ENCODE results near the gene TP73.
"Not testable (repeated sequence)": the region's sequence is repeated elsewhere in the genome, so short reads cannot be mapped to it uniquely, and the experiment has no call there.

The TP73 gene

GRCh38 chr1:3722846-3723245 is 70.5 kb downstream of the TP73 start:
- no peaks in the 10 kb centered on the region for H3K36me3 ChIP-seq (ENCODE audit: control insufficient read depth, low read length)
- no peak overlapping the region for H3K27ac ChIP-seq (ENCODE audit: low read depth, low read length)
- no peaks in the 10 kb centered on the region for H3K27me3 ChIP-seq (ENCODE audit: control insufficient read depth, low read length)
- no peaks in the 10 kb centered on the region for H3K9me3 ChIP-seq (ENCODE audit: control insufficient read depth, insufficient read depth, low read length)
- no peak for TF ChIP-seq EZH2phosphoT487 (IDR thresholded peaks at IDR 0.05; ENCODE audit: borderline replicate concordance, low read length)
- TF ChIP-seq CTCF (IDR thresholded peaks at IDR 0.05; ENCODE audit: low read depth, low read length, poor library complexity, severe bottlenecking): no peak
- 0 out of 2 replicates have a peak, but pooled peaks cover 6% of the 10 kb centered on the region for H4K20me1 ChIP-seq (ENCODE audit: control insufficient read depth, insufficient read depth, low read depth, low read length)
- H3F3A ChIP-seq (ENCODE audit: control insufficient read depth, insufficient read depth): no peaks in the 10 kb centered on the region
- H3K4me3 ChIP-seq (ENCODE audit: low read length): no peak overlapping the region
- H3K4me1 ChIP-seq (ENCODE audit: control insufficient read depth, low read length): peaks cover 28% of the 10 kb centered on the region
- no peak overlapping the region for H3K4me2 ChIP-seq (ENCODE audit: low read length)
- no peaks in the 10 kb centered on the region for H3K79me2 ChIP-seq (ENCODE audit: control insufficient read depth, low read length)
- no peaks in the 10 kb centered on the region for H3K9me2 ChIP-seq (replicated peaks; ENCODE audit: control insufficient read depth, low read length)

DNA sequence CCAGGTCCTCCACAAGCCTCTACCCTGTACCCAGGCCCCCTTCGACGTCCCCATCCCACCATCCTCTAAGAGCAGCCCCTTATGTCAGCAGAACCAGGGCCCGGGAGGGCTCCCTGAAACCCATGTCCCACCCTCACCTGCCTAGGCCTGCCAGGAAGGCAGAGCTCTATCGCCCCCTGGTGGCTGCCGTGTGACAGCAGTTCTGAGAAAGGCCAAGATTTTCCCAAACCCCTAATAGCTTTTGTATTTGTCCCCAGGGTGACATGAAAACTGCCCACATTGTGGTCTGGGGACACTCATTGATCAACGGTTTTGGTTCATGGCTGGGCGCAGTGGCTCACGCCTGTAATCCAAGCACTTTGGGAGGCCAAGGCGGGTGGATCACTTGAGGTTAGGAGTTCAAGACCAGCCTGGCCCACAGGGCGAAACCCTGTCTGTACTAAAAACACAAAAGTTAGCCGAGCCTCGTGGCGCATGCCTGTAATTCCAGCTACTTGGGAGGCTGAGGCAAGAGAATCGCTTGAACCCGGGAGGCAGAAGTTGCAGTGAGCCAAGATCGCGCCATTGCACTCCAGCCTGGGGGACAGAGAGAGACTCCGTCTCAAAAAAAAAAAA is 72.2 kb downstream of the TP73 start:
- not testable (repeated sequence) for H4K20me1 ChIP-seq (ENCODE audit: control insufficient read depth, insufficient read depth, low read depth, low read length); H3K4me2 ChIP-seq (ENCODE audit: low read length); H3K27ac ChIP-seq (ENCODE audit: low read depth, low read length); H3K4me3 ChIP-seq (ENCODE audit: low read length); H3K9me3 ChIP-seq (ENCODE audit: control insufficient read depth, insufficient read depth, low read length); H3F3A ChIP-seq (ENCODE audit: control insufficient read depth, insufficient read depth); H3K27me3 ChIP-seq (ENCODE audit: control insufficient read depth, low read length); H3K9me2 ChIP-seq (replicated peaks; ENCODE audit: control insufficient read depth, low read length); H3K36me3 ChIP-seq (ENCODE audit: control insufficient read depth, low read length); H3K79me2 ChIP-seq (ENCODE audit: control insufficient read depth, low read length)
- TF ChIP-seq CTCF (IDR thresholded peaks at IDR 0.05; ENCODE audit: low read depth, low read length, poor library complexity, severe bottlenecking): peak; percentile 90
- H3K4me1 ChIP-seq (ENCODE audit: control insufficient read depth, low read length): peaks cover 11% of the 10 kb centered on the region

DNA sequence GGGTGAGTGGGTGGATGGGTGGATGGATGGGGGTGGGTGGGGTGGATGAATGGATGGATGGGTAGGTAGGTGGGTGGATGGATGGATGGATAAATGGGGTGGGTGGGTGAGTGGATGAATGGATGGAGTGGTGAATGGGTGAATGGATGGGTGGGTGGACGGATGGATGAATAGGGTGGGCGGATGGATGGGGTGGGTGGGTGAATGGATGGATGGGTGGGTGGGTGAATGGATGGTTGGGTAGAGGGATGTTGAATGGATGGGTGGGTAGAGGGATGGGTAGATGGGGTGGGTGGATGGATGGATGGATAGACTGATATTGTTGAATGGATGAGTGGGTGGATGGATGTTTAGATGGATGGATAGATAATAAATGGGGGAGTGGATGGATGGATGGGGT is 73.0 kb downstream of the TP73 start:
- Histone ChIP-seq H3K4me3 (ENCODE audit: low read length) (no peak overlapping the region), H3K9me3 (ENCODE audit: control insufficient read depth, insufficient read depth, low read length) (no peaks in the 10 kb centered on the region), H3K36me3 (ENCODE audit: control insufficient read depth, low read length) (no peaks in the 10 kb centered on the region), H4K20me1 (ENCODE audit: control insufficient read depth, insufficient read depth, low read depth, low read length) (no peaks in the 10 kb centered on the region), H3K27me3 (ENCODE audit: control insufficient read depth, low read length) (no peaks in the 10 kb centered on the region), H3K27ac (ENCODE audit: low read depth, low read length) (no peak overlapping the region), H3K4me1 (ENCODE audit: control insufficient read depth, low read length) (peaks cover 3% of the 10 kb centered on the region), H3K9me2 (replicated peaks; ENCODE audit: control insufficient read depth, low read length) (no peaks in the 10 kb centered on the region), H3K79me2 (ENCODE audit: control insufficient read depth, low read length) (no peaks in the 10 kb centered on the region), H3K4me2 (ENCODE audit: low read length) (no peak overlapping the region), H3F3A (ENCODE audit: control insufficient read depth, insufficient read depth) (no peaks in the 10 kb centered on the region)
- no peak for TF ChIP-seq CTCF (IDR thresholded peaks at IDR 0.05; ENCODE audit: low read depth, low read length, poor library complexity, severe bottlenecking)
- no peak for TF ChIP-seq EZH2phosphoT487 (IDR thresholded peaks at IDR 0.05; ENCODE audit: borderline replicate concordance, low read length)

All from DOHH2 (cell line).